K562 (cell line): ENCODE measurements around the gene CYP2D6. TPM values are rescaled to one million over a fixed set of nuclear protein-coding genes. Genes with fewer than 3 reads are reported as not detected.

Source experiments
- ATAC-seq: fragments of 200-7000 bp; cut with Tn5 transposase; 3 replicates; pipeline ENCODE4 v1.9.1; 2020; ENCODE audit warnings: moderate library complexity
- BruUV-seq: library from RNA; stranded (reverse); fragments of 400-500 nt; replicated peaks from 2 replicates; lab custom pipeline; 2021; lab: Mats Ljungman, UMichigan
- CTCF ChIA-PET: fragments of 300-600 bp; formaldehyde crosslinking; extraction: SDS; loops from one replicate; lab custom pipeline; 2021; ENCODE audit warnings: low intra/inter-chr PET ratio; lab: Yijun Ruan, JAX
- POLR2A ChIA-PET: fragments of 300-600, 350-650 bp; sonication (Branson Sonifier 250); formaldehyde crosslinking; extraction: SDS; loops from one replicate; lab custom pipeline; 2021; ENCODE audit warnings: antibody characterized with exemption, inconsistent platforms; lab: Yijun Ruan, JAX
- DNase-seq, 4 experiments: peaks; one replicate each; pipeline versions ENCODE4 v3.0.0 to v3.0.0-alpha.2; 2011 to 2018; ENCODE audit warnings: low spot score in 3 of 4, mixed read lengths in 3 of 4; ENCODE audit errors: extremely low read depth in 1 of 4
- FAIRE-seq: peaks from 2 replicates; lab custom pipeline; 2011; peaks lifted over from hg19 to GRCh38; lab: Jason Lieb, UNC
- H2AFZ ChIP-seq: 2 replicates; pipeline ENCODE4 v1.6.0; 2011; ENCODE audit warnings: low read depth, low read length, control low read depth, inconsistent platforms
- H3K27ac ChIP-seq: fragments of 200-600 bp; 3 replicates; pipeline ENCODE4 v1.8.0; 2011; ENCODE audit warnings: low read depth, mild to moderate bottlenecking, control low read depth, inconsistent platforms, low read length, moderate library complexity, mixed read lengths; ENCODE audit errors: extremely low read depth
- H3K27me3 ChIP-seq, 2 experiments: fragments of 300-600 bp in 1 of 2; 2 replicates in 1 of 2; 3 replicates in 1 of 2; pipeline versions ENCODE4 v1.6.0 to v1.8.0; 2011; ENCODE audit warnings: inconsistent platforms in 2 of 2, low read length in 2 of 2, mild to moderate bottlenecking in 1 of 2, mixed read lengths in 1 of 2, moderate library complexity in 1 of 2; ENCODE audit not compliant: control insufficient read depth in 2 of 2, insufficient read depth in 2 of 2
- H3K36me3 ChIP-seq: fragments of 300-600 bp; 3 replicates; pipeline ENCODE4 v1.8.0; 2011; ENCODE audit warnings: mild to moderate bottlenecking, low read length, inconsistent platforms; ENCODE audit not compliant: control insufficient read depth, insufficient read depth
- H3K4me1 ChIP-seq, 2 experiments: fragments of 200-600 bp in 1 of 2; replicated peaks in 1 of 2; 2 replicates in 1 of 2; 3 replicates in 1 of 2; pipeline versions ENCODE4 v1.5.1 to v1.8.0; 2011; ENCODE audit warnings: inconsistent platforms in 2 of 2, low read length in 2 of 2, mild to moderate bottlenecking in 1 of 2, mixed read lengths in 1 of 2, moderate library complexity in 1 of 2; ENCODE audit not compliant: control insufficient read depth in 2 of 2, insufficient read depth in 2 of 2
- H3K4me2 ChIP-seq: 2 replicates; pipeline ENCODE4 v1.6.1; 2011; ENCODE audit warnings: low read length, control low read depth, inconsistent platforms, mixed read lengths; ENCODE audit not compliant: insufficient read depth
- H3K4me3 ChIP-seq: fragments of 200-600 bp; sonication (generic), shearing (Covaris generic); 2 replicates; pipeline ENCODE4 v1.5.1; 2016; ENCODE audit warnings: control low read depth, inconsistent platforms
- H3K79me2 ChIP-seq: fragments of 200-600 bp; 3 replicates; pipeline ENCODE4 v1.8.0; 2011; ENCODE audit warnings: low read length, inconsistent platforms; ENCODE audit not compliant: control insufficient read depth, insufficient read depth
- H3K9ac ChIP-seq, 2 experiments: 2 replicates each; pipeline versions ENCODE4 v1.6.0 to v1.6.1; 2011; ENCODE audit warnings: low read depth in 2 of 2, low read length in 2 of 2, control low read depth in 1 of 2, inconsistent platforms in 1 of 2, mild to moderate bottlenecking in 1 of 2, mixed read lengths in 1 of 2; ENCODE audit not compliant: insufficient read depth in 1 of 2
- H3K9me1 ChIP-seq: one replicate; pipeline ENCODE4 v1.6.0; 2011; ENCODE audit warnings: inconsistent platforms, mild to moderate bottlenecking, low read length, moderate library complexity; ENCODE audit not compliant: control insufficient read depth, insufficient read depth
- H3K9me3 ChIP-seq: replicated peaks from 2 replicates; pipeline ENCODE4 v1.5.1; 2011; ENCODE audit warnings: low read depth, low read length, inconsistent platforms; ENCODE audit not compliant: control insufficient read depth, insufficient read depth
- H4K20me1 ChIP-seq: replicated peaks from 2 replicates; pipeline ENCODE4 v1.6.1; 2011; ENCODE audit warnings: low read length, inconsistent platforms, mixed read lengths; ENCODE audit not compliant: control insufficient read depth, insufficient read depth
- ADNP ChIP-seq: fragments of 200-800 bp; sonication (Bioruptor generic); IDR thresholded peaks from 2 replicates; pipeline ENCODE4 v1.6.1; 2016; ENCODE audit warnings: missing genetic modification characterization, missing compliant biosample characterization
- MNT ChIP-seq, 2 experiments: fragments of 450-650 bp; conservative IDR thresholded peaks; 2 replicates each; pipeline ENCODE4 v1.6.1; 2017; ENCODE audit warnings: mild to moderate bottlenecking in 2 of 2, moderate library complexity in 2 of 2
- RBM14 ChIP-seq: fragments of 200-400 bp; formaldehyde crosslinking; IDR thresholded peaks from 2 replicates; pipeline ENCODE4 v1.6.1; 2018; ENCODE audit warnings: low read depth, mild to moderate bottlenecking, low read length, moderate library complexity, borderline replicate concordance; ENCODE audit not compliant: insufficient read depth
- TEAD2 ChIP-seq: fragments of 450-650 bp; IDR thresholded peaks from 2 replicates; pipeline ENCODE4 v1.6.1; 2016; ENCODE audit warnings: missing genetic modification characterization, control low read depth, missing compliant biosample characterization
- ZNF121 ChIP-seq: sonication (generic); formaldehyde crosslinking; conservative IDR thresholded peaks from 2 replicates; pipeline ENCODE4 v1.8.0; 2022; ENCODE audit warnings: missing genetic modification reagents
- ZNF197 ChIP-seq: fragments of 200-800 bp; sonication (Bioruptor generic); IDR thresholded peaks from 2 replicates; pipeline ENCODE4 v1.6.1; 2016; ENCODE audit warnings: low read depth, missing genetic modification characterization, missing compliant biosample characterization
- ZNF408 ChIP-seq: fragments of 250-450 bp; sonication (Bioruptor Pico); IDR thresholded peaks from 2 replicates; pipeline ENCODE4 v1.4.0; 2020; ENCODE audit warnings: low read depth, mild to moderate bottlenecking, moderate library complexity
- ZNF696 ChIP-seq: fragments of 250-450 bp; sonication (Bioruptor Pico); conservative IDR thresholded peaks from 2 replicates; pipeline ENCODE4 v1.4.0; 2020; ENCODE audit warnings: mild to moderate bottlenecking, moderate library complexity
- WGBS: fragments of 100-300 bp; shearing (Covaris generic); methylation state at CpG from one replicate; pipeline ENCODE4 v1.1.6; 2016; ENCODE audit warnings: low coverage, mixed read lengths; ENCODE audit not compliant: insufficient coverage; ENCODE audit errors: missing lambda C conversion rate; 5-methylcytosine and 5-hydroxymethylcytosine counted together
- in situ Hi-C: fragments of 300-500 bp; cut with MboI; formaldehyde crosslinking; loops from 4 replicates; pipeline ENCODE4 v1.15.0; 2018; ENCODE audit warnings: inconsistent platforms, mixed read lengths
- intact Hi-C: fragments of 100-400 bp; cut with micrococcal nuclease; formaldehyde crosslinking; loops from 2 replicates; pipeline ENCODE4 v1.14.2; 2022
- polyA plus RNA-seq, 8 experiments: library from polyadenylated mRNA; depleted of rRNA in 4 of 8; stranded (reverse) in 5 of 8; unstranded in 3 of 8; fragments of >200 nt; fragmentation: Nextera tagmentation in 2 of 8; fragmentation: Illumina TruSeq in 1 of 8; extraction: Ambion mirVana in 2 of 8; extraction: Trizol in 1 of 8; gene quantifications; 2 replicates each; pipeline versions ENCODE4 v1.2.1 to v1.2.3, GENCODE V29; 2011 to 2014; ENCODE audit warnings: inconsistent platforms in 1 of 8, missing spikeins in 1 of 8
- total RNA-seq, 7 experiments: library from RNA; depleted of rRNA in 6 of 7; stranded (reverse); fragments of >200 nt in 6 of 7; fragmentation: Illumina TruSeq in 2 of 7; extraction: Trizol in 2 of 7; gene quantifications; 2 replicates each; pipeline versions ENCODE4 v1.2.1 to v1.2.3, GENCODE V29; 2011 to 2021; ENCODE audit warnings: low replicate concordance in 1 of 7

Gene CYP2D6
- total and polyA plus RNA-seq, 9 of the 15 experiments (the other 6 are each of a cell fraction or from before 2014, with no cell fraction given), result 0.04 to 0.20 (median 0.09) TPM; not detected in 5

- Histone ChIP-seq H3K4me3 (no peak overlapping the region), H3K79me2 (no peaks in the 10 kb centered on the region), H3K9me1 (no peaks in the 10 kb centered on the region)
- WGBS, result 23% methylated on average over 4 of the region's 4 CpGs
- TF ChIP-seq TEAD2, result no peak
- TF ChIP-seq ZNF197 (CRISPR knock-in tag), result no peak
- TF ChIP-seq ZNF121 (CRISPR knock-in tag), result no peak
- TF ChIP-seq ADNP (tag), result no peak
- no peak for TF ChIP-seq MNT (conservative IDR thresholded peaks at IDR 0.05)
- TF ChIP-seq ZNF408 (CRISPR knock-in tag), result no peak
- no peak for TF ChIP-seq ZNF696 (CRISPR knock-in tag)
- TF ChIP-seq RBM14, result no peak
- TF ChIP-seq, all 486 proteins: peak for 0
- intact Hi-C loops, result loop anchor here (10.0 kb wide), 1 partner anchor 147 kb away; the partner anchor contains the start of gene SEPTIN3
- DNase-seq (no peak), ATAC-seq (no peak), FAIRE-seq (no peak)
- ChIA-PET POLR2A (no interaction called here), CTCF (no interaction called here)
- BruUV-seq, result no TSS peak
- in situ Hi-C loops, result no loop called here
- H3K36me3 ChIP-seq, result no peaks in the 10 kb centered on the region
- no peak overlapping the region for H2AFZ ChIP-seq
- no peak overlapping the region for H3K27ac ChIP-seq
- peaks cover 8% of the 10 kb centered on the region for H3K9me3 ChIP-seq
- H3K4me2 ChIP-seq, result no peak overlapping the region
- H3K9ac ChIP-seq, result no peak overlapping the region
- no peaks in the 10 kb centered on the region for H3K4me1 ChIP-seq
- no peaks in the 10 kb centered on the region for H4K20me1 ChIP-seq
- no peaks in the 10 kb centered on the region for H3K27me3 ChIP-seq
Observed at GRCh38 chr22:42111798-42112197, 18.8 kb downstream of the CYP2D6 start.
